OCI-LY7 (cell line): ENCODE results near the gene KCNJ14.

Source experiments
- CTCF ChIP-seq: fragments of 200-600 bp; sonication (generic); conservative IDR thresholded peaks from 2 replicates; pipeline ENCODE4 v1.5.1; 2014; ENCODE audit warnings: mild to moderate bottlenecking, antibody characterized with exemption, low read length, moderate library complexity, mixed read lengths
- EZH2phosphoT487 ChIP-seq: fragments of 200-600 bp; sonication (generic); IDR thresholded peaks from 2 replicates; pipeline ENCODE4 v1.6.1; 2018; ENCODE audit warnings: low read depth, borderline replicate concordance, mild to moderate bottlenecking, mixed run types, antibody characterized with exemption, low read length, moderate library complexity, mixed read lengths

GRCh38 chr19:48444129-48444935 is 11.0 kb upstream of the KCNJ14 start:
- TF ChIP-seq CTCF (no peak), EZH2phosphoT487 (no peak)
